GM23338 (cell line): ENCODE measurements around the gene PALS2.

ENCODE experiments used
- CREB1 ChIP-seq: fragments of 250-450 bp; sonication (Bioruptor Pico); IDR thresholded peaks from 2 replicates; pipeline ENCODE4 v1.5.0; 2020; ENCODE audit warnings: low read depth, mild to moderate bottlenecking, moderate library complexity
- EZH2 ChIP-seq: fragments of 200-600 bp; sonication (generic); IDR thresholded peaks from one replicate; pipeline ENCODE4 v1.8.0; 2017; ENCODE audit warnings: antibody characterized with exemption, mild to moderate bottlenecking, low read depth; ENCODE audit not compliant: unreplicated experiment
- EZH2phosphoT487 ChIP-seq: fragments of 200-600 bp; sonication (generic); IDR thresholded peaks from one replicate; pipeline ENCODE4 v1.8.1; 2018; ENCODE audit warnings: antibody characterized with exemption; ENCODE audit not compliant: unreplicated experiment
- JUNB ChIP-seq: IDR thresholded peaks from one replicate; pipeline ENCODE4 v1.6.1; 2016; ENCODE audit warnings: antibody characterized with exemption; ENCODE audit not compliant: unreplicated experiment
- POLR2AphosphoS5 ChIP-seq: IDR thresholded peaks from 2 replicates; pipeline ENCODE4 v1.6.1; 2016; ENCODE audit warnings: antibody characterized with exemption, low read depth
- STAT1 ChIP-seq: IDR thresholded peaks from one replicate; pipeline ENCODE4 v1.6.1; 2016; ENCODE audit warnings: antibody characterized with exemption; ENCODE audit not compliant: unreplicated experiment
- ZNF331 ChIP-seq: fragments of 250-450 bp; sonication (Bioruptor Pico); IDR thresholded peaks from 2 replicates; pipeline ENCODE4 v1.5.0; 2020; ENCODE audit warnings: low read depth, mild to moderate bottlenecking, moderate library complexity
- TF ChIP-seq, protein P1 (sequence below), 2 experiments: fragments of 200-600 bp in 1 of 2; sonication (generic) in 1 of 2; conservative IDR thresholded peaks; 2 replicates each; pipeline versions ENCODE4 v1.5.1 to v1.6.1; 2016 to 2017; ENCODE audit warnings: antibody characterized with exemption in 2 of 2, low read depth in 2 of 2, mild to moderate bottlenecking in 2 of 2, moderate library complexity in 1 of 2
- TF ChIP-seq, protein P2 (sequence below): IDR thresholded peaks from one replicate; pipeline ENCODE4 v1.6.1; 2018; ENCODE audit warnings: antibody characterized with exemption; ENCODE audit not compliant: unreplicated experiment

DNA sequence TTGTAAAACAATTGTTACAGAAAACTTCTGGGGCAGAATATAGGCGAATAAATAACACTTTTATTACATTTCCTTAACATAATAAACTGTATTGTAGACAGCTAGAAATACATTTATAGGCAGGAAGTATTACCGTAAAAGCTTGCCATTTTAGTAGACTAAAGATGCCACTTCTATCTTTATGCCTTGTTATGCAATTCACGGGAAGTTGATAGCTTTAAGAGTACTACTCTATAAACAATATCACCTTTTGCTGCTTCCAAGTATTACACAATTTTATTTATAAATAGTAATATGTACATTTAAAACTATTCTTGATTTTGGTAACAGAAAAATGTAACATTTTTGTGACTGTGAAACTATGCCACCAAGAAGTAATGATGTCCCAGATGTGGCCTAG lies 37.9 kb downstream of the PALS2 start:
- TF ChIP-seq EZH2 (no peak), EZH2phosphoT487 (no peak), POLR2AphosphoS5 (no peak), CREB1 (CRISPR knock-in tag) (no peak), JUNB (no peak), ZNF331 (no peak), STAT1 (no peak)
- TF ChIP-seq, protein P1, sequence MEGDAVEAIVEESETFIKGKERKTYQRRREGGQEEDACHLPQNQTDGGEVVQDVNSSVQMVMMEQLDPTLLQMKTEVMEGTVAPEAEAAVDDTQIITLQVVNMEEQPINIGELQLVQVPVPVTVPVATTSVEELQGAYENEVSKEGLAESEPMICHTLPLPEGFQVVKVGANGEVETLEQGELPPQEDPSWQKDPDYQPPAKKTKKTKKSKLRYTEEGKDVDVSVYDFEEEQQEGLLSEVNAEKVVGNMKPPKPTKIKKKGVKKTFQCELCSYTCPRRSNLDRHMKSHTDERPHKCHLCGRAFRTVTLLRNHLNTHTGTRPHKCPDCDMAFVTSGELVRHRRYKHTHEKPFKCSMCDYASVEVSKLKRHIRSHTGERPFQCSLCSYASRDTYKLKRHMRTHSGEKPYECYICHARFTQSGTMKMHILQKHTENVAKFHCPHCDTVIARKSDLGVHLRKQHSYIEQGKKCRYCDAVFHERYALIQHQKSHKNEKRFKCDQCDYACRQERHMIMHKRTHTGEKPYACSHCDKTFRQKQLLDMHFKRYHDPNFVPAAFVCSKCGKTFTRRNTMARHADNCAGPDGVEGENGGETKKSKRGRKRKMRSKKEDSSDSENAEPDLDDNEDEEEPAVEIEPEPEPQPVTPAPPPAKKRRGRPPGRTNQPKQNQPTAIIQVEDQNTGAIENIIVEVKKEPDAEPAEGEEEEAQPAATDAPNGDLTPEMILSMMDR (conservative IDR thresholded peaks at IDR 0.05; ENCODE audit: low read depth in 2 of 2): no peak
- TF ChIP-seq, protein P2, sequence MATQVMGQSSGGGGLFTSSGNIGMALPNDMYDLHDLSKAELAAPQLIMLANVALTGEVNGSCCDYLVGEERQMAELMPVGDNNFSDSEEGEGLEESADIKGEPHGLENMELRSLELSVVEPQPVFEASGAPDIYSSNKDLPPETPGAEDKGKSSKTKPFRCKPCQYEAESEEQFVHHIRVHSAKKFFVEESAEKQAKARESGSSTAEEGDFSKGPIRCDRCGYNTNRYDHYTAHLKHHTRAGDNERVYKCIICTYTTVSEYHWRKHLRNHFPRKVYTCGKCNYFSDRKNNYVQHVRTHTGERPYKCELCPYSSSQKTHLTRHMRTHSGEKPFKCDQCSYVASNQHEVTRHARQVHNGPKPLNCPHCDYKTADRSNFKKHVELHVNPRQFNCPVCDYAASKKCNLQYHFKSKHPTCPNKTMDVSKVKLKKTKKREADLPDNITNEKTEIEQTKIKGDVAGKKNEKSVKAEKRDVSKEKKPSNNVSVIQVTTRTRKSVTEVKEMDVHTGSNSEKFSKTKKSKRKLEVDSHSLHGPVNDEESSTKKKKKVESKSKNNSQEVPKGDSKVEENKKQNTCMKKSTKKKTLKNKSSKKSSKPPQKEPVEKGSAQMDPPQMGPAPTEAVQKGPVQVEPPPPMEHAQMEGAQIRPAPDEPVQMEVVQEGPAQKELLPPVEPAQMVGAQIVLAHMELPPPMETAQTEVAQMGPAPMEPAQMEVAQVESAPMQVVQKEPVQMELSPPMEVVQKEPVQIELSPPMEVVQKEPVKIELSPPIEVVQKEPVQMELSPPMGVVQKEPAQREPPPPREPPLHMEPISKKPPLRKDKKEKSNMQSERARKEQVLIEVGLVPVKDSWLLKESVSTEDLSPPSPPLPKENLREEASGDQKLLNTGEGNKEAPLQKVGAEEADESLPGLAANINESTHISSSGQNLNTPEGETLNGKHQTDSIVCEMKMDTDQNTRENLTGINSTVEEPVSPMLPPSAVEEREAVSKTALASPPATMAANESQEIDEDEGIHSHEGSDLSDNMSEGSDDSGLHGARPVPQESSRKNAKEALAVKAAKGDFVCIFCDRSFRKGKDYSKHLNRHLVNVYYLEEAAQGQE: no peak
